ENCODE data around the gene FBH1.

Gene FBH1

GRCh38 chr10:5921746-5922145 is 31.7 kb downstream of the FBH1 start:
- TF ChIP-seq CTCF (IDR thresholded peaks at IDR 0.05; ENCODE audit: low read depth, low read length): no peak
- H3K4me3 ChIP-seq (ENCODE audit: low read depth, low read length): no peak overlapping the region

- no peak for TF ChIP-seq CTCF (IDR thresholded peaks at IDR 0.05; ENCODE audit: low read depth, low read length)
Observed at GRCh38 chr10:5924889-5925288, 34.8 kb downstream of the FBH1 start.

GRCh38 chr10:5927306-5927705 is 37.3 kb downstream of the FBH1 start:
- no peak for TF ChIP-seq CTCF (IDR thresholded peaks at IDR 0.05; ENCODE audit: low read depth, low read length)
- H3K4me3 ChIP-seq (ENCODE audit: low read depth, low read length): no peak overlapping the region

More at GRCh38 chr10:5924889-5925288, 34.8 kb downstream of the FBH1 start:
- no peak overlapping the region for H3K4me3 ChIP-seq (ENCODE audit: low read depth, low read length)

GRCh38 chr10:5929442-5929841 is 39.4 kb downstream of the FBH1 start:
- TF ChIP-seq CTCF (IDR thresholded peaks at IDR 0.05; ENCODE audit: low read depth, low read length): no peak
- no peak overlapping the region for H3K4me3 ChIP-seq (ENCODE audit: low read depth, low read length)

- no peak overlapping the region for H3K4me3 ChIP-seq (ENCODE audit: low read depth, low read length)
- TF ChIP-seq CTCF (IDR thresholded peaks at IDR 0.05; ENCODE audit: low read depth, low read length): no peak
Observed at GRCh38 chr10:5930272-5930671, 40.2 kb downstream of the FBH1 start.

GRCh38 chr10:5932345-5932744 is 42.3 kb downstream of the FBH1 start:
- TF ChIP-seq CTCF (IDR thresholded peaks at IDR 0.05; ENCODE audit: low read depth, low read length): no peak
- no peak overlapping the region for H3K4me3 ChIP-seq (ENCODE audit: low read depth, low read length)

- no peak overlapping the region for H3K4me3 ChIP-seq (ENCODE audit: low read depth, low read length)
- TF ChIP-seq CTCF (IDR thresholded peaks at IDR 0.05; ENCODE audit: low read depth, low read length): no peak
Observed at GRCh38 chr10:5933909-5934546, 44.0 kb downstream of the FBH1 start.
